Smooth muscle cell (in vitro differentiated cells): ENCODE data around the gene SPATA20. TPM values are rescaled to one million over a fixed set of nuclear protein-coding genes. Genes with fewer than 3 reads are reported as not detected.

Experiments
- DNase-seq: peaks from one replicate; lab custom pipeline; 2025; ENCODE audit not compliant: unreplicated experiment; lab: John Stamatoyannopoulos, UW
- H2AFZ ChIP-seq: fragments of 200-600 bp; sonication (generic); 2 replicates; pipeline ENCODE4 v1.6.0; 2016; ENCODE audit warnings: antibody characterized with exemption, low read depth, mild to moderate bottlenecking
- H3F3A ChIP-seq: fragments of 200-600 bp; sonication (generic); 2 replicates; pipeline ENCODE4 v1.6.0; 2017; ENCODE audit warnings: antibody characterized with exemption, low read depth
- H3K27ac ChIP-seq: fragments of 200-600 bp; sonication (generic); 2 replicates; pipeline ENCODE4 v1.5.1; 2016; ENCODE audit warnings: low read depth, mild to moderate bottlenecking
- H3K27me3 ChIP-seq: fragments of 200-600 bp; sonication (generic); 2 replicates; pipeline ENCODE4 v1.6.1; 2016; ENCODE audit warnings: low read depth, mild to moderate bottlenecking
- H3K36me3 ChIP-seq: fragments of 200-600 bp; sonication (generic); 2 replicates; pipeline ENCODE4 v1.5.1; 2016; ENCODE audit warnings: low read depth
- H3K4me1 ChIP-seq: fragments of 200-600 bp; sonication (generic); 2 replicates; pipeline ENCODE4 v1.5.1; 2016; ENCODE audit warnings: low read depth
- H3K4me2 ChIP-seq: fragments of 200-600 bp; sonication (generic); 2 replicates; pipeline ENCODE4 v1.6.0; 2016; ENCODE audit warnings: mild to moderate bottlenecking
- H3K4me3 ChIP-seq: fragments of 200-600 bp; sonication (generic); 2 replicates; pipeline ENCODE4 v1.5.1; 2016; ENCODE audit warnings: mild to moderate bottlenecking
- H3K79me2 ChIP-seq: fragments of 200-600 bp; sonication (generic); 2 replicates; pipeline ENCODE4 v1.6.0; 2016; ENCODE audit warnings: low read depth, mild to moderate bottlenecking
- H3K9ac ChIP-seq: fragments of 200-600 bp; sonication (generic); 2 replicates; pipeline ENCODE4 v1.6.0; 2016; ENCODE audit warnings: low read depth
- H3K9me3 ChIP-seq: fragments of 200-600 bp; sonication (generic); replicated peaks from 2 replicates; pipeline ENCODE4 v1.5.1; 2016; ENCODE audit warnings: low read depth
- H4K20me1 ChIP-seq: fragments of 200-600 bp; sonication (generic); 2 replicates; pipeline ENCODE4 v1.6.0; 2016; ENCODE audit warnings: low read depth
- CTCF ChIP-seq: fragments of 200-600 bp; sonication (generic); IDR thresholded peaks from 2 replicates; pipeline ENCODE4 v1.5.1; 2017; ENCODE audit warnings: borderline replicate concordance, mild to moderate bottlenecking, antibody characterized with exemption; ENCODE audit not compliant: insufficient read depth, poor library complexity, severe bottlenecking
- WGBS: methylation state at CpG from one replicate; pipeline ENCODE4 v1.1.7; 2016; ENCODE audit warnings: low lambda C conversion rate; 5-methylcytosine and 5-hydroxymethylcytosine counted together
- polyA plus RNA-seq: library from polyadenylated mRNA; unstranded; fragments of >200 nt; fragmentation: Nextera tagmentation; extraction: Ambion mirVana; gene quantifications from 2 replicates; pipeline ENCODE4 v1.2.1, GENCODE V29; 2016
- total RNA-seq: library from RNA; depleted of rRNA; stranded (reverse); fragments of >200 nt; gene quantifications from 2 replicates; pipeline ENCODE4 v1.2.3, GENCODE V29; 2014

The SPATA20 gene
- total and polyA plus RNA-seq, 2 experiments from 2014 or later = 61.0 to 62.7 TPM

GRCh38 chr17:50584749-50585148 is 37.8 kb downstream of the SPATA20 start:
- Histone ChIP-seq H3K9me3 (no peaks in the 10 kb centered on the region), H3K4me1 (no peaks in the 10 kb centered on the region), H3K36me3 (no peaks in the 10 kb centered on the region), H3K27me3 (no peaks in the 10 kb centered on the region), H3K4me2 (no peak overlapping the region), H2AFZ (no peak overlapping the region), H4K20me1 (no peaks in the 10 kb centered on the region), H3K9ac (no peak overlapping the region), H3F3A (no peaks in the 10 kb centered on the region), H3K4me3 (no peak overlapping the region), H3K27ac (no peak overlapping the region), H3K79me2 (no peaks in the 10 kb centered on the region)
- no peak for TF ChIP-seq CTCF
- DNase-seq = no peak
- 82% methylated on average over 6 of the region's 6 CpGs for WGBS

GRCh38 chr17:50585346-50585745 is 38.4 kb downstream of the SPATA20 start:
- Histone ChIP-seq H3K9me3 (no peaks in the 10 kb centered on the region), H3K36me3 (no peaks in the 10 kb centered on the region), H3F3A (no peaks in the 10 kb centered on the region), H3K79me2 (no peaks in the 10 kb centered on the region), H3K27me3 (no peaks in the 10 kb centered on the region), H2AFZ (no peak overlapping the region), H4K20me1 (no peaks in the 10 kb centered on the region), H3K27ac (no peak overlapping the region), H3K4me2 (no peak overlapping the region), H3K4me3 (no peak overlapping the region), H3K9ac (no peak overlapping the region), H3K4me1 (no peaks in the 10 kb centered on the region)
- no peak for TF ChIP-seq CTCF
- no peak for DNase-seq
- WGBS = 86% methylated on average over 4 of the region's 4 CpGs

- H3K9me3 ChIP-seq = no peaks in the 10 kb centered on the region
- H3K4me1 ChIP-seq = no peaks in the 10 kb centered on the region
- TF ChIP-seq CTCF = no peak
- 86% methylated on average over 8 of the region's 8 CpGs for WGBS
- no peaks in the 10 kb centered on the region for H3K36me3 ChIP-seq
- H3F3A ChIP-seq = no peaks in the 10 kb centered on the region
- H3K9ac ChIP-seq = no peak overlapping the region
- no peak for DNase-seq
- no peaks in the 10 kb centered on the region for H3K79me2 ChIP-seq
- no peak overlapping the region for H3K4me2 ChIP-seq
- H3K4me3 ChIP-seq = no peak overlapping the region
- no peak overlapping the region for H3K27ac ChIP-seq
- H2AFZ ChIP-seq = no peak overlapping the region
- no peaks in the 10 kb centered on the region for H4K20me1 ChIP-seq
- no peaks in the 10 kb centered on the region for H3K27me3 ChIP-seq
Measured at GRCh38 chr17:50585891-50586290, 38.9 kb downstream of the SPATA20 start.

- Histone ChIP-seq H3K4me3 (no peak overlapping the region), H3K4me1 (no peaks in the 10 kb centered on the region), H3K79me2 (no peaks in the 10 kb centered on the region), H3K27me3 (no peaks in the 10 kb centered on the region), H2AFZ (no peak overlapping the region), H3K27ac (no peak overlapping the region), H3K9me3 (no peaks in the 10 kb centered on the region), H3F3A (no peaks in the 10 kb centered on the region), H3K4me2 (no peak overlapping the region), H4K20me1 (no peaks in the 10 kb centered on the region), H3K36me3 (no peaks in the 10 kb centered on the region), H3K9ac (no peak overlapping the region)
- TF ChIP-seq CTCF = no peak
- no peak for DNase-seq
- 86% methylated on average over 9 of the region's 9 CpGs for WGBS
Measured at GRCh38 chr17:50586421-50587247, 39.7 kb downstream of the SPATA20 start.
